ENCODE measurements around the gene C10orf90.

The C10orf90 gene

GRCh38 chr10:126536656-126537055, 133.8 kb downstream of the C10orf90 start:
- no peak for DNase-seq

GRCh38 chr10:126536148-126536547, 134.3 kb downstream of the C10orf90 start:
- DNase-seq = no peak

DNA sequence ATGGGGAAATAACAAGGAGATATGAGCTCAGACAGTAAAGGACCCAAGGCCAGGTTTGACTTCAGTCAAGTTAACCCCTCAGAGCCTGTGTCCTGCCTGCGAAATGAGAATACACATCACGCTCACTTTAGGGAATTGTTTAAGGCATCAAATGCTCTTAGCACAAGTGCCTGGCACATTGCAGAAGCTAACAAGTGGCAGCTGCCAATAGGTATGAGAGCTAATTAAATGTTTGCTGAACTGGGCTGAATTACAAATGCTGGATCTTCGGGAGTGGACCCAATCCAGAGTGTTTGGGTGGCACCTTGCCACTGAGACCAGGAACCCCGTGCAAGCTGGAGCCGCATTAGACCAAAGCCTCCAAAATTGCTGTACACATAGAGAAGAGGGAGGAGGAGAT, 136.8 kb downstream of the C10orf90 start:
- DNase-seq = no peak

GRCh38 chr10:126528315-126528835, 142.1 kb downstream of the C10orf90 start:
- no peak for DNase-seq

DNA sequence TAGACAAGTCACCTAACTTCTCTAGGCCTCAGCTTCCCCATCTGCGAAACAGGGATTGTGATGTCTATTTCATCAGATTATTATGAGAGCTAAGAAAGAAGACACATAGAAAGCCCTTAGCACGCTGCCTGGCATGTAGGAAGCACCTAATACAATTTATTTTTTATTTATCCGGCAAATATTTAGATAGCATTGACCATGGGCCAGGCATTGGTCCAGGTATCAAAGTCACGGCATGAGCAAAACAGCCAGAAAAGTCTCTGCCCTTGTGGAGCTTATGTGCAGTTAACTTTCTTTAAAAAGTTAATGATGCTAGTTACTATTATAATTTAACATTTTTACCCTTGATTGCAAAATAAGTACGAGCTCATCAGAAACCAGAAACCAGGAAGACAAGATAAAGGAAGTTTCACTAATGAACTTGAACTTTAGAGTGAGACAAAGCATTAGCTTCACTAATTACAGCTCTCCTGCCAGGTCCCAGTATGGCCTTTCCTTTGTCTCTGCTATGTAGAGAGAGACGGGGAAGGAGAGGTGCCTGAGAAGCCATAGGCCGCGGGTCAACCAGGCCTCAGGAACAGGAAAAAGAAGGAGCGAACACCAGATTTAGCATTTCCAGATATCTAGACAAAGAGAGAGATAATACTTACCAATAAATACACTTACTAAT, 142.7 kb downstream of the C10orf90 start:
- no peak for DNase-seq

GRCh38 chr10:126525326-126525725, 145.2 kb downstream of the C10orf90 start:
- no peak for DNase-seq

DNA sequence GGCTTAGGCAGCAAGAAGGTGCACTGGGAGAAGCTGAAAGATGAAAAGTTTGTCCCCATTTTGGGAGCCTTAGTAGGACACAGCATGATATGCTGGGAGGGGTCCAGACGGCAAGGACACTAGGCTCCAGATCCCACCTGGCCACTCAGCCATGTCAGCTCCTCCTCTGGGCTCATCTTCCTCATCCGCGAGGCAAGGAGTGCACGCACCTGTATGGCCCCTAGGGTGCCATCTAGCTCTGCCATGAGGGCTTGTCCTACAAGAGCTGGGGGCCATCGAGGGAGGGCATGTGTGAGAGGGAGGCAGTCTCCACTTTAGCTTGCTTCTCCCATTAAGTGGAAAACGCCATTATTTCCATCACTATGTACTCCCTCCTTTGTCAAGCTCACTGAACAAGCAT, 146.0 kb downstream of the C10orf90 start:
- no peak for DNase-seq

- DNase-seq = no peak
These were observed 147.4 kb downstream of the C10orf90 start for GRCh38 chr10:126523071-126523470.

- no peak for DNase-seq
These were observed 149.1 kb downstream of the C10orf90 start for GRCh38 chr10:126521399-126521798.

DNA sequence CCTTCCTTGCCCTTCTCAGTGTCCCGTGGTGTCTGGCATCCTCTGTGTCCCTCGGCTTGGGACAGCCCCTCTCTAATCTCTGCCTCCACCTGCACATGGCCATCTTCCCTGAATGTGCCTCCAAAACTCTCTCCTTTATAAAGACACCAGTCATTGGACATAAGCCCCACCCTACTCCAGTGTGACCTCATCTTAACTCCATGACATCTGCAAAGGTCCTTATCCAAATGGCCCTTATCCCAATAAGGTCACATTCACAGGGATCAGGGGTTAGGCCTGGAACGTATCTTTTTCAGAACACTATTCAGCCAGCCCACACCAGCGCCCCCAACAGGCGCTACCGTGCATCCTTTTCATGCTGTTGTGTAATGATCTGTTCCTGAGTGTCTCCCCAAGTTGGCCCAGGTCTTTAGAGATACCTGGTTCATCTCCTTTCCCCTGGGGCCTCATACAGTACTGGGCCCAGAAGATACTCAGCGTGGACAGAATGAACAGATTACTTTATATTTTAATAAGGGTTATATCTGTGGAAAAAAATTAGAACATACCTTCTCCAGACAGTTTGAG, 149.7 kb downstream of the C10orf90 start:
- no peak for DNase-seq

GRCh38 chr10:126519992-126520391, 150.5 kb downstream of the C10orf90 start:
- no peak for DNase-seq

- DNase-seq = no peak
These were observed 151.3 kb downstream of the C10orf90 start for GRCh38 chr10:126519185-126519584.

GRCh38 chr10:126518218-126519080, 152.0 kb downstream of the C10orf90 start:
- no peak for DNase-seq

DNA sequence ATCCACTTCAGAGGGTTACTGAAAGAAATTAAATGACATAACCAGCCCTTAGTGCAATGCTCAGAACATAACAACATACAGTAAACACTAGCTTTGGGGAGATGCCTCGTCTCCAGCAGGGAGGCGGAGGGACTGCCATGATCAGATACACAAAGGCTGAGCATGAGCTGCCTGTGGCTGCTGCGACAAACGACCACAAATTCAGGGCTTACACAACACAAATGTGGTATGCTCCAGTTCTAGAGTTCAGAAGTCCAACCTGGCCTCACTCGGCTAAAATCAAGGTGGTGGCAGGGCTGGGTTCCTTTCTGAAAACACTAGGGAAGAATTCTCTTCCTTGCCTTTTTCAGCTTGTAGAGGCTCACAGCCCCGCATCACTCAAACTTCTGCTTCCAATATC, 154.0 kb downstream of the C10orf90 start:
- no peak for DNase-seq

DNA sequence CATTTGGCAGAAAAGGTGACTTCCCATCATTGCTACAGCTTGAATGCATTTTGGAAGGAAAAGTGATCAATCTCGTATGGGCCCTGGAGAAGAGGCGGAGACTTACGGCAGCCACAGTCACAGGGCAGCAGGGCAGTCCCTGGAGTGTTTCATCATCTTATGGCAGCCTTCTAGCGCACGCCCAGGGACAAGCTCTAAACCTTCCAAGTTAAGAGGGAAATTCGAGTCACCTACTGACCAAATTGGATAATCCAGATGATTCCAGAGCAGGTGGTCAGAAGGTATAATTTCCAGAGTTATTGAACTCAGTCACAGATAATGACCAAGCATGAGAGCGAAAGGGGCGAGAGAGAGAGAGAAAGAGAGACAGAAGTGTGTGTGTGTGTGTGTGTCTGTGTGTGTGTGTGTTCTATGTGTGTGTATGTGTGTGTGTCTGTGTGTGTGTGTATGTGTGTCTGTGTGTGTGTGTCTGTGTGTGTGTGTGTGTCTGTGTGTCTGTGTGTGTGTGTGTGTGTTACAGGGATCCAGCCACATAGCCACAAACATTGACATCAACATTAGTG, 158.5 kb downstream of the C10orf90 start:
- no peak for DNase-seq

DNA sequence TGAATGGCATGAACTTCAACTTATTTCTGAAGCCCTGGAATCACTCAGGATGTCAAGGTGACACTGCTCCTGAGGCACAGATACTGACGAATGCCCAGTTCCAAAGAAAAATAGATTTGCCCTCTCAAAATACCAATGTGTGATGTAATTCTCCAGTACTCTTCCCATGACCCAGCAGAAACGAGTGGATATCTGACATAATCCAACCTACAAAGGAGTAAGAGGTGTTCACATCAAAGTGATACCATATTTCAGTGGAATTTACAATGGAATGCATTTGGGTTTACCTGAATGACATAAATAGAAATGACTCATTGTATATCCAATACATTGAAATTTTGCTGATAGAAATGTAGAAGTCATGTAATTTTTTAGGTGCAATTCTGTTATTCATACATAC, 161.3 kb downstream of the C10orf90 start:
- DNase-seq = no peak

DNA sequence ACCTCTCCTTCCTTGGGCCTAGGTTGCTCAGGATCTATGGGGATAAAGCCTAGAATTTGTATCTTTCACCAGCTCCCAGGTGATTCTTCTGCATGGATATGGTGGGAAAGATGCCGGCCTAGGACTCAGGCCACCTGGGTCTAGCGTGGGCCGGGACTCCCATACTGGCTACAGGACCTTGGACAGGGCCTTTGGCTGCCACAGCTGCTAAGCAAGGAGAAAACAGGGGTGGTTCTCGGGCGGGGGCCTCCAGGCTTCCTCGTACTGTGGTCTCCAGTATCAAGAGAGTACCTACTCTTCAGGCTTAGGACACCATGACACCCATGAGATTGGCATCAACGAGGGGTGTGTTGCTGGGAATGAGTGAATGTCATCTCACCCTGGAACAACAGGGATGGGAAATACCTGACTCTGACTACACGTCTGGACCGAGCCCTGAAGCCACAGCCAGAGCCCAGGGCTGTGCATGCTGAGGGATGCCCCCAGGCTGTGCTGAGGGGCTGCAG, 161.9 kb downstream of the C10orf90 start:
- no peak for DNase-seq

DNA sequence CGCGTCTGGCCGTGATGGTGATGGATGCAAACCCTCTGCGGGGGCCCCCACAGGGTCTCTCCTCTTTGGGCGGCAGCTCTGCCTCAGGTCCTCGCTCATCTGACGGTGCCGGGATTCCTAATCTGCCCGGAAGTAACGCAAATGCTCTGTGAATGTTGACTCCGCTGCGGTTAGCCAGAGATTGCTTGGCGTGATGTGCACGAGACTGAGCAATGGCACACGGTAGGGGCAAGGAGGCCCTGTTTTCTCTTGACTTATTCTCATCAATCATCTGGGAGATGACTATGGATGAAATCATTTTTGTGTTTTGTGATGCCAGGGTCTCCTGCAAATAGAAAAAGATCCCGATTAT, 165.8 kb downstream of the C10orf90 start:
- DNase-seq = no peak

- peak; percentile 17 for DNase-seq
These were observed 166.3 kb downstream of the C10orf90 start for GRCh38 chr10:126504063-126504760.

DNA sequence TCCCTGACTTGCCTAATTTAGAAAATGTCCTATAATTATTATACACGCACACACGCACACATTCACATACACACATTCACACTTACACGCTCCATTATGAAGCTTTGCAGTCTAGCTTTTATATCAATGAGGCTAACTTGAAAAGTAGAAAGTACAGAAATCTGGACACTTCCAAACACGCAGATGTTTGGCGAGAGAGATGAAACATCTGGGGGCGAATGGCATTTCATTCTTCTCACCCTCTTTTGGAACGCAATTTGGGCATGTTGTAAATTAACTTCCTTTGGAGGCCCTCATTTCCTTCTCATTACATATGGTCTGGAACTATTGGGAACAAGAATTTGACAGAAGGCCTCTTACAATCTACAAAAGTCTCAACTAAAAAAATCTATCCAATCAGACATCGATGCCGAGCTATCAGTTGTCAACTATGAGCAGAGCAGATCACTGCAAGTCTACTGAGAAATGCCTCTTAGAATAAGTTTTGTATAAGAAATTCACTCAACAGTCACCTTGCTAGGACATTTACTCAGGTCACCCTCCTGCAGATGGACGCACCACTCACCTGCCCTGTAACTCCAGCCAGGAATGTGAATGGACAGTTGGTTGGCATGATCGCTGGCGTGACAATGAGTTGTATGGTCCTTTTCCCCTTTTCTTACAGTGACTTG, 167.0 kb downstream of the C10orf90 start:
- no peak for DNase-seq

DNA sequence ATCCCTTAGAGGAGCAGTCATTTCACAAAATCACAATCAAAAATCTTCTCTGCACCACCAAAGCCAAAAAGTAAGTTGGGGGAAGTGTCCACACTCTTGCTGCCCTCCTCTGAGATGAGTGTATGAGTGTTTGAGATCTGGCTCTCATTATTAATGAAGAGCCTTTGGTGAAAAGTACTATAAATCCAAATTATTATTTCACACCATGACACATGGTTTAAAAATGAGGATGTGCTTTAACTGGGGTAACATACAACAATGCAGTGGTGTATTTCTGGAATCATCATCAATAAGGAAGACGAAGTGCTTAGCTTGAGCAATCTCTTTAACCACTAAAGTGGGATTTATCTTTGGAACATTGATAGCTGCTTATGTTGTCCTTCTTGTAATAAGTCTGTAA, 168.1 kb downstream of the C10orf90 start:
- DNase-seq = no peak

- DNase-seq = no peak
These were observed 168.7 kb downstream of the C10orf90 start for GRCh38 chr10:126501828-126502227.

All from central memory CD4-positive, alpha-beta T cell (primary cell).